ENCODE results near the gene ARMH3. TPM values are rescaled to one million over a fixed set of nuclear protein-coding genes. Genes with fewer than 3 reads are reported as not detected.
"Not testable (repeated sequence)": the region's sequence is repeated elsewhere in the genome, so short reads cannot be mapped to it uniquely, and the experiment has no call there.

Gene ARMH3
- total RNA-seq, 1 donor from 2014 or later: 34.4 TPM

DNA sequence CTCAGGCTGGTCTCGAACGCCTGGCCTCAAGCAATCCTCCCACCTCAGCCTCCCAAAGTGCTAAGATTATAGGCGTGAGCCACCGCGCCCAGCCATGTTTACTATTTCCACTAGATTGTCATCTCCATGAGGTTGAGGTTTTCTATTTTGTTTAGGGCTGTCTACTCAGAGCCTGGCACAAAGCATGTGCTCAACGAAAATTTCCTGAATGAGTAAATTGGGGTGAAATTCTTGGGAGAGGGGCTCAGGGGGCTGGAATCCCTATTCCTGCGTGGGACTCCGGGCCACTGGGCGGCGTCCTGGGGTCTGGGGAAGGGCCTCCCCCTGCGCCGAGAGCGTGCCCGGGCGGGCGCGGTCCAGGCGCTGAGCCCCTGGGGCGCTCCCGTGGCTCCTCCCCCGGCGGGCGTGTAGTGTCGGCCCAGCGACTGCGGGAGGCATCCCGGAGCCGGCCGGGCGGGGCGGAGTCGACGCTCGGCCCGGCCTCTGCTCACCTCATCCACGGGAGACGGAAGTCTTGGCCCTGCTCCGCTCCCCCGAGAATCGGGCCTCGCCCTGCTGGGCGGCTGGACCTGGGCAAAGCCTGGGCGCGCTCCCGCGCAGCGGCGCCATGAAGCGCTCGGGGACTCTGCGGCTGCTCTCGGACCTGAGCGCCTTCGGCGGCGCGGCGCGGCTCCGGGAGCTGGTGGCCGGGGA lies 9.0 kb upstream of the ARMH3 start, which contains the start of gene HPS6:
Gene HPS6, plus strand, starts transcription at position 482 of the 693 bp plus-strand sequence. Its CDS starts 126 bp downstream, at position 608.
- peaks cover 16% of the 10 kb centered on the region for H3K27me3 Mint-ChIP-seq
- DNase-seq (ENCODE audit: low spot score, unreplicated experiment): peak; percentile 71
- H3K36me3 Mint-ChIP-seq (ENCODE audit: insufficient read depth): no peaks in the 10 kb centered on the region
- H3K4me3 Mint-ChIP-seq (ENCODE audit: low read depth): peak within 1 kb of the TSS; percentile 83
- TF ChIP-seq, protein P1, sequence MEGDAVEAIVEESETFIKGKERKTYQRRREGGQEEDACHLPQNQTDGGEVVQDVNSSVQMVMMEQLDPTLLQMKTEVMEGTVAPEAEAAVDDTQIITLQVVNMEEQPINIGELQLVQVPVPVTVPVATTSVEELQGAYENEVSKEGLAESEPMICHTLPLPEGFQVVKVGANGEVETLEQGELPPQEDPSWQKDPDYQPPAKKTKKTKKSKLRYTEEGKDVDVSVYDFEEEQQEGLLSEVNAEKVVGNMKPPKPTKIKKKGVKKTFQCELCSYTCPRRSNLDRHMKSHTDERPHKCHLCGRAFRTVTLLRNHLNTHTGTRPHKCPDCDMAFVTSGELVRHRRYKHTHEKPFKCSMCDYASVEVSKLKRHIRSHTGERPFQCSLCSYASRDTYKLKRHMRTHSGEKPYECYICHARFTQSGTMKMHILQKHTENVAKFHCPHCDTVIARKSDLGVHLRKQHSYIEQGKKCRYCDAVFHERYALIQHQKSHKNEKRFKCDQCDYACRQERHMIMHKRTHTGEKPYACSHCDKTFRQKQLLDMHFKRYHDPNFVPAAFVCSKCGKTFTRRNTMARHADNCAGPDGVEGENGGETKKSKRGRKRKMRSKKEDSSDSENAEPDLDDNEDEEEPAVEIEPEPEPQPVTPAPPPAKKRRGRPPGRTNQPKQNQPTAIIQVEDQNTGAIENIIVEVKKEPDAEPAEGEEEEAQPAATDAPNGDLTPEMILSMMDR (IDR thresholded peaks at IDR 0.05; ENCODE audit: unreplicated experiment): peak; percentile 17
- H3K4me1 Mint-ChIP-seq (ENCODE audit: low read depth): peaks cover 6% of the 10 kb centered on the region
- no peaks in the 10 kb centered on the region for H3K9me3 Mint-ChIP-seq (ENCODE audit: low read depth)
- peak within 1 kb of the TSS; percentile 91 for H3K27ac Mint-ChIP-seq

DNA sequence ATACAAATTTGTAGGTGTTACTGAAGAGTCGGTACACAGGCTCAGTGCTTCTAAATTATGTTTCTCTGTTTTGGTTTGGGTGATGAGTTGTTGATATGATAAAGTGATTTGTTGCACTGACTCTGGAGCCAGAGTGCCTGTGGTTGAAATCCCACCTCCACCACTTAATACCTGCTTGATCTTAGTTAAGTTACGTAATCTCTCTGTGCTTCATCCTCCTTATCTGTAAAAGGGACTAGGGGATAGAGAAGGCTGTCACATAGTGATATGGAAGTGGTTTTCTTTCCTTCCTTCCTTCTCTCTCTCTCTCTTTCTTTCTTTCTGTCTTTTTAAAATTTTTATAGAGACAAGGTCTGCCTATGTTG lies 8.5 kb upstream of the ARMH3 start:
- TF ChIP-seq, protein P1 (IDR thresholded peaks at IDR 0.05; ENCODE audit: unreplicated experiment): no peak
- Mint-ChIP-seq H3K4me1 (ENCODE audit: low read depth) (peaks cover 6% of the 10 kb centered on the region), H3K27me3 (peaks cover 19% of the 10 kb centered on the region), H3K27ac (peak overlapping the region; percentile 67), H3K9me3 (ENCODE audit: low read depth) (no peaks in the 10 kb centered on the region), H3K4me3 (ENCODE audit: low read depth) (peak overlapping the region; percentile 70), H3K36me3 (ENCODE audit: insufficient read depth) (no peaks in the 10 kb centered on the region)
- DNase-seq (ENCODE audit: low spot score, unreplicated experiment): no peak

DNA sequence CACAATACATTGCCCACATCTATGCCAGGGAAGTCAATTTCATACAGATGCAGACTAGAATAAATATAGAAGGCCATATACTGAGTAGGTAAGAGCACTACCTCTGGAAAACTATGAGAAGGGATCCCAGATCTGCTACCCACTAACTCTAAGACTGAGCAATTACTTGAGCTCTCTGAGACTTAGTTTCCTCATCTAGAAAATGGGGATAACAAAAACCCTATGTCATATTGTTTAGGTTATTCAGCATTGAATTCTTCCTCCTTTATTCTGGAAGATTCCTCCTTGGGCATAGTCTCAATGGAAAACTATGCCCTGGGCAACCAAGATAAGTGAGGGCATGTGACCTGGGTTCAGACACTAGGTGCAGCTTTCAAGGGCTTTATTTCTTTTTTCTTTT lies 4.0 kb upstream of the ARMH3 start:
- no peak overlapping the region for H3K27ac Mint-ChIP-seq

DNA sequence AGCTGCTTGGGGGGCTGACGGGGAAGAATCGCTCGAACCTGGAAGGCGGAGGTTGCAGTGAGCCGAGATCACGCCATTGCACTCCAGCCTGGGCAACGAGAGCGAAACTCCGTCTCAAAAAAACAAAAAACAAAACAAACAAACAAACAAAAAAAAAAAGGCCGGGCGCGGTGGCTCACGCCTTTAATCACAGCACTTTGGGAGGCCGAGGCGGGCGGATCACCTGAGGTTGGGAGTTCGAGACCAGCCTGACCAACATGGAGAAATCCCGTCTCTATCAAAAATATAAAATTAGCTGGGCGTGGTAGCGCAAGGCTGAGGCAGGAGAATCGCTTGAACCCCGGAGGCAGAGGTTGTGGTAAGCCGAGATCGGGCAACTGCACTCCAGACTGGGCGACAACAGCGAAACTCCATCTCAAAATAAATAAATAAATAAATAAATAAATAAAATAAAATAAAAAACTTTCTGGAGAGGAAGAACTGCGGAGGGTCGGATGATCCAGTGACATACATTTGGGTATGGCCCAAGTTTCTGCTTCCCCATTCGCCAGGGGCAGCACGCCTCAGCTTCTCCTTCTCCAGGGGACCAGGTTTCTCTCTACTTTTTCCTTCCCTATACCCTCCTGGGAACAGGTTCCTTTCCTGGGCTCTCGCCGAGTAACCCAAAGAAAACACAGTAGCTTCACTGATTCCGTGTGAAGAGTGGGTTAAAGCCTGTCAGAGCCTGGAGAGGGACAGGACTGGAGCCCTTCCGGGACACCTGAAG lies 909 bp downstream of the ARMH3 start:
- Mint-ChIP-seq H3K27ac (peak overlapping the region; percentile 96), H3K4me3 (ENCODE audit: low read depth) (peak overlapping the region; percentile 87)
- not testable (repeated sequence) for H3K36me3 Mint-ChIP-seq (ENCODE audit: insufficient read depth); H3K4me1 Mint-ChIP-seq (ENCODE audit: low read depth); DNase-seq (ENCODE audit: low spot score, unreplicated experiment); H3K9me3 Mint-ChIP-seq (ENCODE audit: low read depth); H3K27me3 Mint-ChIP-seq

More for the DNA sequence above, 4.0 kb upstream of the ARMH3 start:
- Mint-ChIP-seq H3K4me3 (ENCODE audit: low read depth) (no peak overlapping the region), H3K27me3 (peaks cover 19% of the 10 kb centered on the region), H3K9me3 (ENCODE audit: low read depth) (no peaks in the 10 kb centered on the region), H3K36me3 (ENCODE audit: insufficient read depth) (no peaks in the 10 kb centered on the region), H3K4me1 (ENCODE audit: low read depth) (peaks cover 3% of the 10 kb centered on the region)
- no peak for DNase-seq (ENCODE audit: low spot score, unreplicated experiment)
- TF ChIP-seq, protein P1 (IDR thresholded peaks at IDR 0.05; ENCODE audit: unreplicated experiment): no peak

DNA sequence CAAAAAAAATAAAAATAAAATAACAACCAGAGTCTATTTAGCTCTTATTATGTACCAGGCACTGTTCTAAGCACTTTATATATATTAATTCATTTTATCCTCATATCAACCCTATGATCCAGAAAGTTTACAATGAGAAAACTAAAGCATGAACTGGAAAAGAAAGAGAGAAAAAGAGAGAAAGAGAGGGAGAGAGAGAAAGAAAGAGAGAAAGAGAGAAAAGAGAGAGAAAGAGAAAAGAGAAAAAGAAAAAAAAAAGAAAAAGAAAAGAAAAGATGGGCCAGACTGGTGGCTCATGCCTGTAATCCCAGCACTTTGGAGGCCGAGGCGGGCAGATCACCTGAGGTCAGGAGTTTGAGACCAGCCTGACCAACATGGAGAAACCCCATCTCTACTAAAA lies 9.9 kb downstream of the ARMH3 start:
- no peaks in the 10 kb centered on the region for H3K9me3 Mint-ChIP-seq (ENCODE audit: low read depth)
- H3K27me3 Mint-ChIP-seq: no peaks in the 10 kb centered on the region
- no peak for DNase-seq (ENCODE audit: low spot score, unreplicated experiment)
- no peaks in the 10 kb centered on the region for H3K36me3 Mint-ChIP-seq (ENCODE audit: insufficient read depth)
- H3K27ac Mint-ChIP-seq: no peak overlapping the region
- H3K4me3 Mint-ChIP-seq (ENCODE audit: low read depth): no peak overlapping the region
- TF ChIP-seq, protein P1 (IDR thresholded peaks at IDR 0.05; ENCODE audit: unreplicated experiment): no peak
- H3K4me1 Mint-ChIP-seq (ENCODE audit: low read depth): peaks cover 13% of the 10 kb centered on the region

Data from progenitor cell of endocrine pancreas (in vitro differentiated cells).